KMS-11 (cell line): ENCODE measurements around the gene FAM171A2.
"Not testable (repeated sequence)": the region's sequence is repeated elsewhere in the genome, so short reads cannot be mapped to it uniquely, and the experiment has no call there.

Experiments used
- H2AFZ ChIP-seq: fragments of 200-600 bp; sonication (generic); 2 replicates; pipeline ENCODE4 v1.6.1; 2016; ENCODE audit warnings: antibody characterized with exemption, mixed run types, low read depth
- H3K27ac ChIP-seq: fragments of 200-600 bp; sonication (generic); 2 replicates; pipeline ENCODE4 v1.6.1; 2016; ENCODE audit warnings: mild to moderate bottlenecking, mixed run types
- H3K27me3 ChIP-seq: fragments of 200-600 bp; sonication (generic); 2 replicates; pipeline ENCODE4 v1.6.1; 2017; ENCODE audit warnings: mild to moderate bottlenecking, low read depth, mixed run types, moderate library complexity; ENCODE audit not compliant: insufficient read depth
- H3K36me3 ChIP-seq: fragments of 200-600 bp; sonication (generic); 2 replicates; pipeline ENCODE4 v1.6.1; 2017; ENCODE audit warnings: mild to moderate bottlenecking, mixed run types; ENCODE audit not compliant: insufficient read depth
- H3K4me1 ChIP-seq: fragments of 200-600 bp; sonication (generic); 2 replicates; pipeline ENCODE4 v1.6.1; 2016; ENCODE audit warnings: mild to moderate bottlenecking, low read depth, mixed run types; ENCODE audit not compliant: poor library complexity, severe bottlenecking
- H3K4me2 ChIP-seq: fragments of 200-600 bp; sonication (generic); 2 replicates; pipeline ENCODE4 v1.7.0; 2016; ENCODE audit warnings: mild to moderate bottlenecking, mixed run types
- H3K4me3 ChIP-seq: fragments of 200-600 bp; sonication (generic); IDR thresholded peaks from 2 replicates; pipeline ENCODE4 v1.6.1; 2017; ENCODE audit warnings: low read depth, low read length, mixed read lengths; ENCODE audit not compliant: insufficient read depth
- H3K79me2 ChIP-seq: fragments of 200-600 bp; sonication (generic); 2 replicates; pipeline ENCODE4 v1.6.1; 2016; ENCODE audit warnings: low read depth, mixed run types; ENCODE audit not compliant: insufficient read depth
- H3K9ac ChIP-seq: fragments of 200-600 bp; sonication (generic); 2 replicates; pipeline ENCODE4 v1.6.1; 2016; ENCODE audit warnings: mild to moderate bottlenecking, mixed run types
- H4K20me1 ChIP-seq: fragments of 200-600 bp; sonication (generic); 2 replicates; pipeline ENCODE4 v1.6.1; 2016; ENCODE audit warnings: mild to moderate bottlenecking, mixed run types; ENCODE audit not compliant: insufficient read depth
- TF ChIP-seq, protein P1 (sequence below): fragments of 200-600 bp; sonication (generic); conservative IDR thresholded peaks from 2 replicates; pipeline ENCODE4 v1.6.1; 2017; ENCODE audit warnings: low read depth, mild to moderate bottlenecking, antibody characterized with exemption, low read length, moderate library complexity, mixed read lengths

FAM171A2 gene

DNA sequence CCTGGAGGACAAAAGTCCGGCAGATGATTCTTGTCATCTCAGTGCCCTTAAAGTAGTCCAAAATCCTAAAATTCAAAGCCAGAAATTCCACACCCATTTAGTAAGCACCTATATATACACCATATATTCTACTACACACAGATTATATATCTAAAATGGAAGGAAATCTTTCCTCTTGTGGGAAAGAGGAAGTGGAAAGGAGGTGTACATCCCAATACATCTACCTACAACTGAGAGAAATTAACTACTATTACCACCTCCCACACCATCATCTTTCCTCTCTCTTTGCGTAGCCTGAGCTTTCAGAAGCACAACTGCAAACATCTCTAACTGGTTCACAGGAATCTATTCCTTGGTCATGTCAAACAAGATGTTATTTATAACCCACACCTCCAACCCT lies 31.2 kb upstream of the FAM171A2 start:
- no peak overlapping the region for H3K4me2 ChIP-seq
- H3K27me3 ChIP-seq, result no peaks in the 10 kb centered on the region
- H3K36me3 ChIP-seq, result no peaks in the 10 kb centered on the region; the same call in 1 of the 2 replicates
- no peak overlapping the region for H3K4me3 ChIP-seq
- TF ChIP-seq, protein P1, sequence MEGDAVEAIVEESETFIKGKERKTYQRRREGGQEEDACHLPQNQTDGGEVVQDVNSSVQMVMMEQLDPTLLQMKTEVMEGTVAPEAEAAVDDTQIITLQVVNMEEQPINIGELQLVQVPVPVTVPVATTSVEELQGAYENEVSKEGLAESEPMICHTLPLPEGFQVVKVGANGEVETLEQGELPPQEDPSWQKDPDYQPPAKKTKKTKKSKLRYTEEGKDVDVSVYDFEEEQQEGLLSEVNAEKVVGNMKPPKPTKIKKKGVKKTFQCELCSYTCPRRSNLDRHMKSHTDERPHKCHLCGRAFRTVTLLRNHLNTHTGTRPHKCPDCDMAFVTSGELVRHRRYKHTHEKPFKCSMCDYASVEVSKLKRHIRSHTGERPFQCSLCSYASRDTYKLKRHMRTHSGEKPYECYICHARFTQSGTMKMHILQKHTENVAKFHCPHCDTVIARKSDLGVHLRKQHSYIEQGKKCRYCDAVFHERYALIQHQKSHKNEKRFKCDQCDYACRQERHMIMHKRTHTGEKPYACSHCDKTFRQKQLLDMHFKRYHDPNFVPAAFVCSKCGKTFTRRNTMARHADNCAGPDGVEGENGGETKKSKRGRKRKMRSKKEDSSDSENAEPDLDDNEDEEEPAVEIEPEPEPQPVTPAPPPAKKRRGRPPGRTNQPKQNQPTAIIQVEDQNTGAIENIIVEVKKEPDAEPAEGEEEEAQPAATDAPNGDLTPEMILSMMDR, result no peak
- no peaks in the 10 kb centered on the region for H3K4me1 ChIP-seq
- H3K27ac ChIP-seq, result no peak overlapping the region
- no peaks in the 10 kb centered on the region for H4K20me1 ChIP-seq
- H3K79me2 ChIP-seq, result no peaks in the 10 kb centered on the region
- H2AFZ ChIP-seq, result no peak overlapping the region
- no peak overlapping the region for H3K9ac ChIP-seq

DNA sequence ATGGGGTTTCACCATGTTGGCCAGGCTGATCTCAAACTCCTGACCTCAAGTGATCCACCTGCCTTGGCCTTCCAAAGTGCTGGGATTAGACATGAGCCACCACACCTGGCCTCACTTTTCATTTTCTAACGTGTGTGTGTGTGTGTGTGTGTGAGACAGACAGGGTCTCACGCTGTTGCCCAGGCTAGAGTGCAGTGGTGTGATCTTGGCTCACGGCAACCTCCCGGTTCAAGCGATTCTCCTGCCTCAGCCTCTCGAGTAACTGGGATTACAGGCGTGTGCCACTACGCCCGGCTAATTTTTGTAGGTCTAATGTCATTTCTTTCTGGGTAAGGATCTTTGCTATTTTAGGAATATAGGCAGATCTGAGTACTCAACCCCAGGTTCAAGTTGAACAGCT lies 30.5 kb upstream of the FAM171A2 start:
- not testable (repeated sequence) for H3K27me3 ChIP-seq, H3K27ac ChIP-seq

GRCh38 chr17:44390250-44390870 lies 26.7 kb upstream of the FAM171A2 start:
- Histone ChIP-seq H3K4me2 (no peak overlapping the region), H3K9ac (no peak overlapping the region), H3K27ac (no peak overlapping the region), H3K36me3 (no peaks in the 10 kb centered on the region), H3K27me3 (no peaks in the 10 kb centered on the region), H2AFZ (no peak overlapping the region), H3K4me3 (no peak overlapping the region), H3K4me1 (peaks cover 6% of the 10 kb centered on the region), H4K20me1 (no peaks in the 10 kb centered on the region), H3K79me2 (no peaks in the 10 kb centered on the region)
- TF ChIP-seq, protein P1, result no peak

More for the DNA sequence above, 30.5 kb upstream of the FAM171A2 start:
- not testable (repeated sequence) for H4K20me1 ChIP-seq, H3K4me2 ChIP-seq, H2AFZ ChIP-seq, H3K36me3 ChIP-seq, H3K9ac ChIP-seq, H3K4me1 ChIP-seq, H3K4me3 ChIP-seq, H3K79me2 ChIP-seq

DNA sequence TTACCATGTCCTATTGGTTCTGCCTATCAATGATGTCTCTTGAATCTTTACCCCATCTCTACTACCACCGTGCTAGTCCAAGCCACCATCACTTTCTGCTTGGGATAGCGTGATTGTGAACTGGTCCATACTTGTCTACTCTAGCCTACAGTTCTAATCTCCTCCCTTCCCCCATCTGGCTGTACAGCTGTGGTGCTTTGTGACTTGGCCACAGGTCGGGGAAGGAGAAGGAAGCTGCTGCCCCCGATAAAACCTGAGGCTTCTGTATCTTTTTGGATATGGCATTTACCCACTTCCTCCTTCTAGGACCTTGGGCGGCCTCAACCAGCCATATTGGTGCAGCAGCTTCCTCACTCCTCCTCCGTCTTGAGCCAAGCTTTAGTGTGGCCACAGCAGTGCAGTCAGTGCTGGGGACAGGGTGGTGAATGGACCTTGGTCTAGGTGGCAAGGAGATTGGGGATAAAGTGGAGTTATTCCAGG lies 26.1 kb upstream of the FAM171A2 start:
- no peak overlapping the region for H3K4me3 ChIP-seq
- no peaks in the 10 kb centered on the region for H3K79me2 ChIP-seq
- no peak overlapping the region for H3K27ac ChIP-seq
- H3K27me3 ChIP-seq, result no peaks in the 10 kb centered on the region
- H4K20me1 ChIP-seq, result no peaks in the 10 kb centered on the region
- H2AFZ ChIP-seq, result no peak overlapping the region
- H3K36me3 ChIP-seq, result no peaks in the 10 kb centered on the region
- TF ChIP-seq, protein P1, result no peak
- H3K4me2 ChIP-seq, result no peak overlapping the region
- no peak overlapping the region for H3K9ac ChIP-seq
- H3K4me1 ChIP-seq, result peaks cover 6% of the 10 kb centered on the region

GRCh38 chr17:44389281-44389680 lies 25.6 kb upstream of the FAM171A2 start, which contains the start of gene ITGA2B:
ITGA2B (minus strand) TSS chr17:44389649; CDS start chr17:44389473, 176 bp downstream.
- TF ChIP-seq, protein P1, result no peak
- no peaks in the 10 kb centered on the region; the same call in 1 of the 2 replicates for H3K27me3 ChIP-seq
- H3K4me1 ChIP-seq, result peaks cover 6% of the 10 kb centered on the region
- no peak within 1 kb of the TSS for H3K4me2 ChIP-seq
- H3K36me3 ChIP-seq, result no peaks in the 10 kb centered on the region
- H3K9ac ChIP-seq, result no peak within 1 kb of the TSS
- H4K20me1 ChIP-seq, result no peaks in the 10 kb centered on the region
- H2AFZ ChIP-seq, result no peak within 1 kb of the TSS
- no peak within 1 kb of the TSS for H3K4me3 ChIP-seq
- no peak within 1 kb of the TSS for H3K27ac ChIP-seq
- no peaks in the 10 kb centered on the region for H3K79me2 ChIP-seq
